SK-N-SH (cell line): Measurements from ENCODE around the gene CRIP3. TPM values are rescaled to one million over a fixed set of nuclear protein-coding genes. Genes with fewer than 3 reads are reported as not detected.

ENCODE experiments used
- CTCF ChIA-PET: fragments of 300-600, 350-600 bp; formaldehyde crosslinking; extraction: SDS; loops from one replicate; lab custom pipeline; 2021; lab: Yijun Ruan, JAX
- POLR2A ChIA-PET: fragments of 350-600 bp; sonication (Branson Sonifier 250); formaldehyde crosslinking; extraction: SDS; loops from one replicate; lab custom pipeline; 2020; ENCODE audit warnings: antibody characterized with exemption, inconsistent platforms; lab: Yijun Ruan, JAX
- DNase-seq: peaks from one replicate; pipeline ENCODE4 v3.0.0; 2012
- H2AFZ ChIP-seq: fragments of 200-600 bp; sonication (generic); 2 replicates; pipeline ENCODE4 v1.8.1; 2016; ENCODE audit warnings: antibody characterized with exemption, mild to moderate bottlenecking, low read depth
- H3F3A ChIP-seq: fragments of 200-600 bp; sonication (generic); replicated peaks from 2 replicates; pipeline ENCODE3; 2016; ENCODE audit warnings: antibody characterized with exemption, mild to moderate bottlenecking; ENCODE audit not compliant: insufficient read depth
- H3K27ac ChIP-seq, 2 experiments: fragments of 200-500 bp in 1 of 2; fragments of 200-600 bp in 1 of 2; sonication (Bioruptor generic) in 1 of 2; sonication (generic), shearing (Covaris generic) in 1 of 2; 2 replicates each; pipeline versions ENCODE4 v1.5.1 to v1.6.1; 2014 to 2016; ENCODE audit warnings: low read depth in 2 of 2, inconsistent platforms in 1 of 2, low read length in 1 of 2, mild to moderate bottlenecking in 1 of 2, mixed read lengths in 1 of 2
- H3K27me3 ChIP-seq: fragments of 200-600 bp; sonication (generic), shearing (Covaris generic); 2 replicates; pipeline ENCODE4 v1.6.1; 2016; ENCODE audit warnings: mixed run types; ENCODE audit not compliant: insufficient read depth
- H3K36me3 ChIP-seq, 2 experiments: fragments of 200-500 bp in 1 of 2; fragments of 200-600 bp in 1 of 2; sonication (Bioruptor generic) in 1 of 2; sonication (generic) in 1 of 2; replicated peaks in 1 of 2; 2 replicates each; pipeline versions ENCODE3 to v1.5.1; 2014 to 2016; ENCODE audit warnings: low read length in 1 of 2, mild to moderate bottlenecking in 1 of 2; ENCODE audit not compliant: insufficient read depth in 2 of 2, control insufficient read depth in 1 of 2
- H3K4me1 ChIP-seq, 2 experiments: fragments of 200-500 bp in 1 of 2; fragments of 200-600 bp in 1 of 2; sonication (Bioruptor generic) in 1 of 2; sonication (generic), shearing (Covaris generic) in 1 of 2; 2 replicates each; pipeline versions ENCODE4 v1.5.1 to v1.6.1; 2014 to 2016; ENCODE audit warnings: low read depth in 1 of 2, low read length in 1 of 2, mixed run types in 1 of 2; ENCODE audit not compliant: insufficient read depth in 2 of 2, control insufficient read depth in 1 of 2
- H3K4me2 ChIP-seq: fragments of 200-600 bp; sonication (generic), shearing (Covaris generic); 2 replicates; pipeline ENCODE4 v1.6.1; 2017; ENCODE audit warnings: mixed run types
- H3K4me3 ChIP-seq, 2 experiments: fragments of 200-500 bp in 1 of 2; fragments of 200-600 bp in 1 of 2; sonication (Bioruptor generic) in 1 of 2; sonication (generic), shearing (Covaris generic) in 1 of 2; 2 replicates each; pipeline versions ENCODE4 v1.5.1 to v1.8.1; 2014 to 2016; ENCODE audit warnings: low read depth in 2 of 2, inconsistent platforms in 1 of 2, low read length in 1 of 2, mild to moderate bottlenecking in 1 of 2, mixed read lengths in 1 of 2, moderate library complexity in 1 of 2
- H3K79me2 ChIP-seq: fragments of 200-600 bp; sonication (generic); 2 replicates; pipeline ENCODE4 v1.8.1; 2017; ENCODE audit warnings: mild to moderate bottlenecking; ENCODE audit not compliant: insufficient read depth
- H3K9ac ChIP-seq: fragments of 200-600 bp; sonication (generic); 2 replicates; pipeline ENCODE4 v1.6.1; 2017; ENCODE audit warnings: mixed run types
- H3K9me2 ChIP-seq: fragments of 200-600 bp; sonication (generic); 2 replicates; pipeline ENCODE4 v1.6.1; 2017; ENCODE audit warnings: mixed run types
- H3K9me3 ChIP-seq: fragments of 200-600 bp; sonication (generic); 2 replicates; pipeline ENCODE4 v1.6.1; 2017; ENCODE audit warnings: mixed run types, mild to moderate bottlenecking, moderate library complexity
- H4K20me1 ChIP-seq: fragments of 200-600 bp; sonication (generic); 2 replicates; pipeline ENCODE4 v1.6.1; 2017; ENCODE audit warnings: mild to moderate bottlenecking, mixed run types; ENCODE audit not compliant: insufficient read depth
- CHD2 ChIP-seq: fragments of 150-350 bp; IDR thresholded peaks from 2 replicates; pipeline ENCODE4 v1.6.1; 2018; ENCODE audit warnings: low read length; ENCODE audit not compliant: partially characterized antibody
- CTCF ChIP-seq: fragments of 200-600 bp; sonication (generic); IDR thresholded peaks from 2 replicates; pipeline ENCODE4 v1.6.1; 2017; ENCODE audit warnings: antibody characterized with exemption, mild to moderate bottlenecking, moderate library complexity
- EP300 ChIP-seq, 2 experiments: IDR thresholded peaks; 2 replicates each; pipeline versions ENCODE4 v1.4.0 to v1.6.1; 2012; ENCODE audit warnings: borderline replicate concordance in 1 of 2, low read depth in 1 of 2, low read length in 1 of 2
- EZH2phosphoT487 ChIP-seq: fragments of 200-600 bp; sonication (generic); IDR thresholded peaks from 2 replicates; pipeline ENCODE4 v1.6.1; 2017; ENCODE audit warnings: low read depth, mixed run types, mild to moderate bottlenecking, antibody characterized with exemption, moderate library complexity, borderline replicate concordance
- FOSL2 ChIP-seq: IDR thresholded peaks from 2 replicates; pipeline ENCODE4 v1.4.0; 2012; ENCODE audit warnings: low read depth, mild to moderate bottlenecking, moderate library complexity, borderline replicate concordance
- FOXJ3 ChIP-seq: sonication (generic); formaldehyde crosslinking; IDR thresholded peaks from 2 replicates; pipeline ENCODE4 v1.5.1; 2020; ENCODE audit warnings: mild to moderate bottlenecking, missing genetic modification reagents
- GABPA ChIP-seq: IDR thresholded peaks from 2 replicates; pipeline ENCODE4 v1.4.0; 2012; ENCODE audit warnings: low read depth, mild to moderate bottlenecking
- GATA2 ChIP-seq: sonication (generic); formaldehyde crosslinking; IDR thresholded peaks from 2 replicates; pipeline ENCODE4 v1.5.0; 2020; ENCODE audit warnings: mild to moderate bottlenecking, missing genetic modification reagents
- JUND ChIP-seq: IDR thresholded peaks from 2 replicates; pipeline ENCODE4 v1.4.0; 2012
- MAX ChIP-seq: IDR thresholded peaks from 2 replicates; pipeline ENCODE4 v1.4.0; 2012; ENCODE audit warnings: low read depth
- MEF2A ChIP-seq: IDR thresholded peaks from 2 replicates; pipeline ENCODE4 v1.4.0; 2012; ENCODE audit warnings: low read depth, borderline replicate concordance
- MXI1 ChIP-seq: IDR thresholded peaks from 2 replicates; pipeline ENCODE4 v1.6.1; 2012; ENCODE audit warnings: mild to moderate bottlenecking, low read depth, low read length, improper control_type of control experiment
- NFIC ChIP-seq: IDR thresholded peaks from 2 replicates; pipeline ENCODE4 v1.4.0; 2012; ENCODE audit warnings: borderline replicate concordance
- PBX3 ChIP-seq: IDR thresholded peaks from 2 replicates; pipeline ENCODE4; 2012
- RAD21 ChIP-seq: IDR thresholded peaks from 2 replicates; pipeline ENCODE4 v1.6.1; 2012; ENCODE audit warnings: mild to moderate bottlenecking, low read length
- RCOR1 ChIP-seq: fragments of 150-350 bp; IDR thresholded peaks from 2 replicates; pipeline ENCODE4 v1.6.1; 2017; ENCODE audit warnings: antibody characterized with exemption, low read length
- RFX5 ChIP-seq: IDR thresholded peaks from 2 replicates; pipeline ENCODE4 v1.6.1; 2012; ENCODE audit warnings: mild to moderate bottlenecking, improper control_type of control experiment, low read length
- SIN3A ChIP-seq: IDR thresholded peaks from 2 replicates; pipeline ENCODE4 v1.6.1; 2012; ENCODE audit warnings: low read depth, mild to moderate bottlenecking, low read length, moderate library complexity, borderline replicate concordance
- TAF1 ChIP-seq: IDR thresholded peaks from 2 replicates; pipeline ENCODE4 v1.6.1; 2012; ENCODE audit warnings: low read depth, mild to moderate bottlenecking, low read length, moderate library complexity, borderline replicate concordance
- USF1 ChIP-seq: IDR thresholded peaks from 2 replicates; pipeline ENCODE4 v1.4.0; 2012; ENCODE audit warnings: low read depth, borderline replicate concordance
- YY1 ChIP-seq: IDR thresholded peaks from 2 replicates; pipeline ENCODE4 v1.4.0; 2012; ENCODE audit warnings: low read depth, mild to moderate bottlenecking
- WGBS: methylation state at CpG from one replicate; pipeline ENCODE4 v1.1.6; 2017; ENCODE audit warnings: low lambda C conversion rate; 5-methylcytosine and 5-hydroxymethylcytosine counted together
- polyA plus RNA-seq, 3 experiments: library from polyadenylated mRNA; depleted of rRNA; stranded (reverse); fragments of >200 nt; gene quantifications; 2 replicates each; pipeline ENCODE4 v1.2.3, GENCODE V29; 2012

The CRIP3 gene
- polyA plus RNA-seq, 1 of the 3 experiments (the other 2 are of a cell fraction): not detected

- Histone ChIP-seq H3K9ac (no peak overlapping the region), H3K9me2 (no peaks in the 10 kb centered on the region), H3K9me3 (no peaks in the 10 kb centered on the region), H3K4me3 (no peak overlapping the region), H3K27me3 (peaks cover 6% of the 10 kb centered on the region; the same call in 1 of the 2 replicates), H4K20me1 (no peaks in the 10 kb centered on the region), H3K36me3 (no peaks in the 10 kb centered on the region), H3K27ac (no peak overlapping the region), H3F3A (no peaks in the 10 kb centered on the region), H3K4me1 (peaks cover 0 to 6% of the 10 kb centered on the region in 2 experiments; a peak in 1 of 4 replicates), H3K4me2 (no peak overlapping the region), H3K79me2 (no peaks in the 10 kb centered on the region), H2AFZ (no peak overlapping the region)
- WGBS: 28% methylated on average over 3 of the region's 3 CpGs
- POLR2A ChIA-PET: no interaction called here
- TF ChIP-seq CHD2: no peak
- TF ChIP-seq MAX: no peak
- no peak for TF ChIP-seq MEF2A
- TF ChIP-seq PBX3: no peak
- TF ChIP-seq RCOR1: no peak
- no peak for TF ChIP-seq EP300 (IDR thresholded peaks at IDR 0.05; ENCODE audit: borderline replicate concordance in 1 of 2, low read depth in 1 of 2, low read length in 1 of 2)
- TF ChIP-seq GATA2 (CRISPR knock-in tag): no peak
- no peak for TF ChIP-seq CTCF
- TF ChIP-seq EZH2phosphoT487: no peak
- TF ChIP-seq YY1: no peak
- no peak for TF ChIP-seq FOSL2
- TF ChIP-seq GABPA: no peak
- TF ChIP-seq SIN3A: no peak
- no peak for TF ChIP-seq NFIC
- TF ChIP-seq FOXJ3: no peak
- no peak for TF ChIP-seq RAD21
- no peak for DNase-seq
- CTCF ChIA-PET: no interaction called here
These were observed 14.1 kb downstream of the CRIP3 start for GRCh38 chr6:43294536-43294935.

GRCh38 chr6:43293698-43294097 is 14.9 kb downstream of the CRIP3 start:
- H4K20me1 ChIP-seq: no peaks in the 10 kb centered on the region
- DNase-seq: no peak
- H3K9me2 ChIP-seq: no peaks in the 10 kb centered on the region
- no peaks in the 10 kb centered on the region for H3K9me3 ChIP-seq
- peaks cover 6% of the 10 kb centered on the region; the same call in 1 of the 2 replicates for H3K27me3 ChIP-seq
- no peak overlapping the region for H2AFZ ChIP-seq
- no peak overlapping the region for H3K27ac ChIP-seq
- no peak overlapping the region for H3K9ac ChIP-seq
- ChIA-PET CTCF (no interaction called here), POLR2A (no interaction called here)
- H3F3A ChIP-seq: no peaks in the 10 kb centered on the region
- no peaks in the 10 kb centered on the region; a peak in 1 of 4 replicates for H3K4me1 ChIP-seq
- no peak overlapping the region for H3K4me3 ChIP-seq
- no peak for TF ChIP-seq TAF1
- no peak for TF ChIP-seq USF1
- TF ChIP-seq SIN3A: no peak
- TF ChIP-seq RFX5: no peak
- no peak for TF ChIP-seq JUND
- no peak for TF ChIP-seq EZH2phosphoT487
- no peak for TF ChIP-seq EP300 (IDR thresholded peaks at IDR 0.05; ENCODE audit: borderline replicate concordance in 1 of 2, low read depth in 1 of 2, low read length in 1 of 2)
- no peak for TF ChIP-seq MXI1
- no peak for TF ChIP-seq NFIC
- H3K36me3 ChIP-seq: no peaks in the 10 kb centered on the region
- H3K4me2 ChIP-seq: no peak overlapping the region
- WGBS: 74% methylated on average over 2 of the region's 3 CpGs
- no peaks in the 10 kb centered on the region for H3K79me2 ChIP-seq
